SK-N-SH (cell line): Measurements from ENCODE around the gene IST1. TPM values are rescaled to one million over a fixed set of nuclear protein-coding genes. Genes with fewer than 3 reads are reported as not detected.

Experiments
- CTCF ChIA-PET: fragments of 300-600, 350-600 bp; formaldehyde crosslinking; extraction: SDS; loops from one replicate; lab custom pipeline; 2021; lab: Yijun Ruan, JAX
- POLR2A ChIA-PET: fragments of 350-600 bp; sonication (Branson Sonifier 250); formaldehyde crosslinking; extraction: SDS; loops from one replicate; lab custom pipeline; 2020; ENCODE audit warnings: antibody characterized with exemption, inconsistent platforms; lab: Yijun Ruan, JAX
- DNase-seq: peaks from one replicate; pipeline ENCODE4 v3.0.0; 2012
- H2AFZ ChIP-seq: fragments of 200-600 bp; sonication (generic); 2 replicates; pipeline ENCODE4 v1.8.1; 2016; ENCODE audit warnings: antibody characterized with exemption, mild to moderate bottlenecking, low read depth
- H3F3A ChIP-seq: fragments of 200-600 bp; sonication (generic); replicated peaks from 2 replicates; pipeline ENCODE3; 2016; ENCODE audit warnings: antibody characterized with exemption, mild to moderate bottlenecking; ENCODE audit not compliant: insufficient read depth
- H3K27ac ChIP-seq, 2 experiments: fragments of 200-500 bp in 1 of 2; fragments of 200-600 bp in 1 of 2; sonication (Bioruptor generic) in 1 of 2; sonication (generic), shearing (Covaris generic) in 1 of 2; 2 replicates each; pipeline versions ENCODE4 v1.5.1 to v1.6.1; 2014 to 2016; ENCODE audit warnings: low read depth in 2 of 2, inconsistent platforms in 1 of 2, low read length in 1 of 2, mild to moderate bottlenecking in 1 of 2, mixed read lengths in 1 of 2
- H3K27me3 ChIP-seq: fragments of 200-600 bp; sonication (generic), shearing (Covaris generic); 2 replicates; pipeline ENCODE4 v1.6.1; 2016; ENCODE audit warnings: mixed run types; ENCODE audit not compliant: insufficient read depth
- H3K36me3 ChIP-seq, 2 experiments: fragments of 200-500 bp in 1 of 2; fragments of 200-600 bp in 1 of 2; sonication (Bioruptor generic) in 1 of 2; sonication (generic) in 1 of 2; replicated peaks in 1 of 2; 2 replicates each; pipeline versions ENCODE3 to v1.5.1; 2014 to 2016; ENCODE audit warnings: low read length in 1 of 2, mild to moderate bottlenecking in 1 of 2; ENCODE audit not compliant: insufficient read depth in 2 of 2, control insufficient read depth in 1 of 2
- H3K4me1 ChIP-seq, 2 experiments: fragments of 200-500 bp in 1 of 2; fragments of 200-600 bp in 1 of 2; sonication (Bioruptor generic) in 1 of 2; sonication (generic), shearing (Covaris generic) in 1 of 2; 2 replicates each; pipeline versions ENCODE4 v1.5.1 to v1.6.1; 2014 to 2016; ENCODE audit warnings: low read depth in 1 of 2, low read length in 1 of 2, mixed run types in 1 of 2; ENCODE audit not compliant: insufficient read depth in 2 of 2, control insufficient read depth in 1 of 2
- H3K4me2 ChIP-seq: fragments of 200-600 bp; sonication (generic), shearing (Covaris generic); 2 replicates; pipeline ENCODE4 v1.6.1; 2017; ENCODE audit warnings: mixed run types
- H3K4me3 ChIP-seq, 2 experiments: fragments of 200-500 bp in 1 of 2; fragments of 200-600 bp in 1 of 2; sonication (Bioruptor generic) in 1 of 2; sonication (generic), shearing (Covaris generic) in 1 of 2; 2 replicates each; pipeline versions ENCODE4 v1.5.1 to v1.8.1; 2014 to 2016; ENCODE audit warnings: low read depth in 2 of 2, inconsistent platforms in 1 of 2, low read length in 1 of 2, mild to moderate bottlenecking in 1 of 2, mixed read lengths in 1 of 2, moderate library complexity in 1 of 2
- H3K79me2 ChIP-seq: fragments of 200-600 bp; sonication (generic); 2 replicates; pipeline ENCODE4 v1.8.1; 2017; ENCODE audit warnings: mild to moderate bottlenecking; ENCODE audit not compliant: insufficient read depth
- H3K9ac ChIP-seq: fragments of 200-600 bp; sonication (generic); 2 replicates; pipeline ENCODE4 v1.6.1; 2017; ENCODE audit warnings: mixed run types
- H3K9me2 ChIP-seq: fragments of 200-600 bp; sonication (generic); 2 replicates; pipeline ENCODE4 v1.6.1; 2017; ENCODE audit warnings: mixed run types
- H3K9me3 ChIP-seq: fragments of 200-600 bp; sonication (generic); 2 replicates; pipeline ENCODE4 v1.6.1; 2017; ENCODE audit warnings: mixed run types, mild to moderate bottlenecking, moderate library complexity
- H4K20me1 ChIP-seq: fragments of 200-600 bp; sonication (generic); 2 replicates; pipeline ENCODE4 v1.6.1; 2017; ENCODE audit warnings: mild to moderate bottlenecking, mixed run types; ENCODE audit not compliant: insufficient read depth
- EZH2phosphoT487 ChIP-seq: fragments of 200-600 bp; sonication (generic); IDR thresholded peaks from 2 replicates; pipeline ENCODE4 v1.6.1; 2017; ENCODE audit warnings: low read depth, mixed run types, mild to moderate bottlenecking, antibody characterized with exemption, moderate library complexity, borderline replicate concordance
- GATA2 ChIP-seq: sonication (generic); formaldehyde crosslinking; IDR thresholded peaks from 2 replicates; pipeline ENCODE4 v1.5.0; 2020; ENCODE audit warnings: mild to moderate bottlenecking, missing genetic modification reagents
- JUND ChIP-seq: IDR thresholded peaks from 2 replicates; pipeline ENCODE4 v1.4.0; 2012
- MXI1 ChIP-seq: IDR thresholded peaks from 2 replicates; pipeline ENCODE4 v1.6.1; 2012; ENCODE audit warnings: mild to moderate bottlenecking, low read depth, low read length, improper control_type of control experiment
- NRF1 ChIP-seq: IDR thresholded peaks from 2 replicates; pipeline ENCODE4 v1.6.1; 2012; ENCODE audit warnings: low read depth, mild to moderate bottlenecking, low read length
- POLR2AphosphoS5 ChIP-seq: IDR thresholded peaks from 2 replicates; pipeline ENCODE4 v1.6.1; 2012; ENCODE audit warnings: low read depth, low read length
- SMC3 ChIP-seq: IDR thresholded peaks from 2 replicates; pipeline ENCODE4 v1.6.1; 2012; ENCODE audit warnings: low read depth, low read length, improper control_type of control experiment
- TCF12 ChIP-seq: IDR thresholded peaks from 2 replicates; pipeline ENCODE4 v1.4.0; 2012
- YY1 ChIP-seq: IDR thresholded peaks from 2 replicates; pipeline ENCODE4 v1.4.0; 2012; ENCODE audit warnings: low read depth, mild to moderate bottlenecking
- WGBS: methylation state at CpG from one replicate; pipeline ENCODE4 v1.1.6; 2017; ENCODE audit warnings: low lambda C conversion rate; 5-methylcytosine and 5-hydroxymethylcytosine counted together
- polyA plus RNA-seq, 3 experiments: library from polyadenylated mRNA; depleted of rRNA; stranded (reverse); fragments of >200 nt; gene quantifications; 2 replicates each; pipeline ENCODE4 v1.2.3, GENCODE V29; 2012
- TF ChIP-seq, protein P1 (sequence below): fragments of 150-350 bp; IDR thresholded peaks from 2 replicates; pipeline ENCODE4 v1.6.1; 2016; ENCODE audit warnings: mild to moderate bottlenecking, low read depth, low read length
- TF ChIP-seq, protein P2 (sequence below): IDR thresholded peaks from 2 replicates; pipeline ENCODE4 v1.4.0; 2012; ENCODE audit warnings: low read depth, borderline replicate concordance
- TF ChIP-seq, protein P3 (sequence below): IDR thresholded peaks from 2 replicates; pipeline ENCODE4 v1.4.0; 2012; ENCODE audit warnings: low read depth, borderline replicate concordance
- TF ChIP-seq, protein P4 (sequence below): IDR thresholded peaks from 2 replicates; pipeline ENCODE4; 2012

The IST1 gene
- polyA plus RNA-seq, 1 of the 3 experiments (the other 2 are of a cell fraction), result 133 TPM

DNA sequence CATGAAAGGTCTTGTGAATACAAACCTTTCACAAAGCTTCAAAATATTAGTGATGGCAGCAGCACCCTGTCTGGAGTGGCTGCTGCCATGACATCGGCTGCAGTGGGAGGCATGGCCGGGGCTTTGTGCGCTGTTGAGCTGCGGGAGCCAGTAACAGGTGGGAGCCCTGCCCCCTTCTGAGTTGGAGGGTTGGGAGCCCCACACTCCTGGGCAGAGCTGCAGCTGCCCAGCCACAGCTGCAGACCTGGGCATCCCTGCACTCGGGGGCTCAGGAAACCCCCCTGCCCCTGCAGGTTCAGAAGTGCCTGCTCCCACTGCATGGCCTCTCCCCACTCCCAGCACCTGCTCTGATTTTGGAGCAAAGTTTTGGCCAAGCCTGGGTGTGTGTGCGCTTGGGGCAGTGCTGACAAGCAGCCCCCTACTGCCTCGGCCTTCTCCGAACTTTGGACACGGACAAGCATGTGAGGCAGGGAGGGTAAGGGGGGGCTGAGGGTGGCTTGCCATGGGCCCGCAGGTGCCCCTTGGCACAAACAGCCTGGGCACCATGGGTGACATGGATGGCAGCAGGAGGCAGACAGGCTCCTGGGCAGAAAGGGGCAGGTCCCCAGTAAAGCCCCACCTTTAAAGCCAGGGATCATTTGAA lies 42.7 kb downstream of the IST1 start:
- no peaks in the 10 kb centered on the region for H3K27me3 ChIP-seq
- no peaks in the 10 kb centered on the region for H3F3A ChIP-seq
- peaks cover 0 to 5% of the 10 kb centered on the region in 2 experiments; a peak in 1 of 4 replicates for H3K4me1 ChIP-seq
- peaks cover 14 to 20% of the 10 kb centered on the region in 2 experiments for H3K36me3 ChIP-seq
- WGBS, result 74% methylated on average over 4 of the region's 10 CpGs
- H4K20me1 ChIP-seq, result peaks cover 17% of the 10 kb centered on the region
- POLR2A ChIA-PET, result interaction anchor here (1.6 kb wide), 1 partner anchor 8 kb away, joined by 3 read pairs; no protein-coding TSS in a partner anchor
- DNase-seq, result no peak
- no peak overlapping the region for H3K4me3 ChIP-seq
- H3K79me2 ChIP-seq, result peaks cover 4% of the 10 kb centered on the region; the same call in 1 of the 2 replicates
- CTCF ChIA-PET, result interaction anchor here (1.1 to 1.2 kb wide), 2 partner anchors 23 to 24 kb away, joined by 3 to 4 read pairs; no protein-coding TSS in a partner anchor
- H2AFZ ChIP-seq, result no peak overlapping the region
- no peaks in the 10 kb centered on the region for H3K9me2 ChIP-seq
- no peaks in the 10 kb centered on the region for H3K9me3 ChIP-seq
- H3K27ac ChIP-seq, result no peak overlapping the region
- TF ChIP-seq, protein P1, sequence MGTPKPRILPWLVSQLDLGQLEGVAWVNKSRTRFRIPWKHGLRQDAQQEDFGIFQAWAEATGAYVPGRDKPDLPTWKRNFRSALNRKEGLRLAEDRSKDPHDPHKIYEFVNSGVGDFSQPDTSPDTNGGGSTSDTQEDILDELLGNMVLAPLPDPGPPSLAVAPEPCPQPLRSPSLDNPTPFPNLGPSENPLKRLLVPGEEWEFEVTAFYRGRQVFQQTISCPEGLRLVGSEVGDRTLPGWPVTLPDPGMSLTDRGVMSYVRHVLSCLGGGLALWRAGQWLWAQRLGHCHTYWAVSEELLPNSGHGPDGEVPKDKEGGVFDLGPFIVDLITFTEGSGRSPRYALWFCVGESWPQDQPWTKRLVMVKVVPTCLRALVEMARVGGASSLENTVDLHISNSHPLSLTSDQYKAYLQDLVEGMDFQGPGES, result no peak
- TF ChIP-seq EZH2phosphoT487, result no peak
- no peak overlapping the region for H3K4me2 ChIP-seq
- H3K9ac ChIP-seq, result no peak overlapping the region

DNA sequence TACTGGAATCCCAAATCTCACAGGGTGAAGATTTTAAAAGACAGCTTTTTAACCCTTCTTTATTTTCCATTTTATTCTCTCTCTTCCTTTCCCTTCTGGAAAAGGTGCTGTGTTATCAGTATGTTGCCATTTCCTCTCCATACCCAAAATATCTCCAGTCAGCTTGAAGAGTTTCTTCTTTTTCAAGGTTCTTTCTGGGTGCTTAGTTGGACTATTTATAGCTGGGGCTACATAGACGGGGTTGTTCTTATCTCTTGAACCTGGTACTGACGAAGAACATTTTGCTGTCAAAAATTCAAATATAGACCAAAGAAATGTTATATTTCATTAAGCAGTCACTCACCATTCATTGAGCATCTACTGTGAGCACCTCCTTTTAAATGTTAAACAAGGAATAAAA lies 48.6 kb downstream of the IST1 start:
- ChIA-PET POLR2A (no interaction called here), CTCF (interaction anchor here (0.5 to 0.7 kb wide), 2 partner anchors 61 to 62 kb away, joined by 3 to 4 read pairs; no protein-coding TSS in a partner anchor)
- H3K36me3 ChIP-seq, result no peaks in the 10 kb centered on the region
- TF ChIP-seq NRF1, result no peak
- no peak for TF ChIP-seq MXI1
- TF ChIP-seq JUND, result no peak
- TF ChIP-seq, protein P2, sequence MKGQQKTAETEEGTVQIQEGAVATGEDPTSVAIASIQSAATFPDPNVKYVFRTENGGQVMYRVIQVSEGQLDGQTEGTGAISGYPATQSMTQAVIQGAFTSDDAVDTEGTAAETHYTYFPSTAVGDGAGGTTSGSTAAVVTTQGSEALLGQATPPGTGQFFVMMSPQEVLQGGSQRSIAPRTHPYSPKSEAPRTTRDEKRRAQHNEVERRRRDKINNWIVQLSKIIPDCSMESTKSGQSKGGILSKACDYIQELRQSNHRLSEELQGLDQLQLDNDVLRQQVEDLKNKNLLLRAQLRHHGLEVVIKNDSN, result no peak
- no peak for TF ChIP-seq GATA2 (CRISPR knock-in tag)
- no peaks in the 10 kb centered on the region for H4K20me1 ChIP-seq
- no peak overlapping the region for H3K27ac ChIP-seq
- H2AFZ ChIP-seq, result no peak overlapping the region
- no peaks in the 10 kb centered on the region for H3K4me1 ChIP-seq
- no peak overlapping the region for H3K9ac ChIP-seq
- no peak for DNase-seq
- no peaks in the 10 kb centered on the region for H3K27me3 ChIP-seq
- H3K9me3 ChIP-seq, result no peaks in the 10 kb centered on the region
- 53% methylated on average over 2 of the region's 2 CpGs for WGBS
- H3K79me2 ChIP-seq, result no peaks in the 10 kb centered on the region
- H3F3A ChIP-seq, result no peaks in the 10 kb centered on the region
- no peaks in the 10 kb centered on the region for H3K9me2 ChIP-seq
- H3K4me2 ChIP-seq, result no peak overlapping the region
- H3K4me3 ChIP-seq, result no peak overlapping the region

DNA sequence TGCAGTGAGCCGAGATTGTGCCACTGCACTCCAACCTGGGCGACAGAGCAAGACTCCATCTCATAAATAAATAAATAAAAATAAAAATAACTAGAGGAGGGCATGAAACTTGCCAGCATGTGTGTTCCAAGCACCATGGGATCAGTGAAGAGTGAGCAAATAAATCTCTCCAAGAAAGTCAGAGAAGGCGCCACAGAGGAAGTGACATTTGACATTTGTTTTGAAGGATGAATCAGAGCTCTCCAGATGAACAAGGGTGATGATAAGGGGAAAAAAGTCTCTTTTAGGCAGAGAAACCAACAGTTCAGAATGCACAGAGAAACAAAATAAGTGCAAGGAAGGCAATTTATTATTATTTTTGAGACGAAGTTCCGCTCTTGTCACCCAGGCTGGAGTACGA lies 50.3 kb downstream of the IST1 start:
- H3K9me3 ChIP-seq, result no peaks in the 10 kb centered on the region
- no peaks in the 10 kb centered on the region for H3K27me3 ChIP-seq
- H3F3A ChIP-seq, result no peaks in the 10 kb centered on the region
- ChIA-PET CTCF (interaction anchor here (0.9 kb wide), 1 partner anchor 16 kb away, joined by 3 read pairs; no protein-coding TSS in a partner anchor), POLR2A (no interaction called here)
- TF ChIP-seq, protein P3, sequence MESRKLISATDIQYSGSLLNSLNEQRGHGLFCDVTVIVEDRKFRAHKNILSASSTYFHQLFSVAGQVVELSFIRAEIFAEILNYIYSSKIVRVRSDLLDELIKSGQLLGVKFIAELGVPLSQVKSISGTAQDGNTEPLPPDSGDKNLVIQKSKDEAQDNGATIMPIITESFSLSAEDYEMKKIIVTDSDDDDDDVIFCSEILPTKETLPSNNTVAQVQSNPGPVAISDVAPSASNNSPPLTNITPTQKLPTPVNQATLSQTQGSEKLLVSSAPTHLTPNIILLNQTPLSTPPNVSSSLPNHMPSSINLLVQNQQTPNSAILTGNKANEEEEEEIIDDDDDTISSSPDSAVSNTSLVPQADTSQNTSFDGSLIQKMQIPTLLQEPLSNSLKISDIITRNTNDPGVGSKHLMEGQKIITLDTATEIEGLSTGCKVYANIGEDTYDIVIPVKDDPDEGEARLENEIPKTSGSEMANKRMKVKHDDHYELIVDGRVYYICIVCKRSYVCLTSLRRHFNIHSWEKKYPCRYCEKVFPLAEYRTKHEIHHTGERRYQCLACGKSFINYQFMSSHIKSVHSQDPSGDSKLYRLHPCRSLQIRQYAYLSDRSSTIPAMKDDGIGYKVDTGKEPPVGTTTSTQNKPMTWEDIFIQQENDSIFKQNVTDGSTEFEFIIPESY, result no peak
- no peak for TF ChIP-seq TCF12
- no peak for TF ChIP-seq SMC3
- TF ChIP-seq POLR2AphosphoS5, result no peak
- no peak for TF ChIP-seq GATA2 (CRISPR knock-in tag)
- TF ChIP-seq, protein P4, sequence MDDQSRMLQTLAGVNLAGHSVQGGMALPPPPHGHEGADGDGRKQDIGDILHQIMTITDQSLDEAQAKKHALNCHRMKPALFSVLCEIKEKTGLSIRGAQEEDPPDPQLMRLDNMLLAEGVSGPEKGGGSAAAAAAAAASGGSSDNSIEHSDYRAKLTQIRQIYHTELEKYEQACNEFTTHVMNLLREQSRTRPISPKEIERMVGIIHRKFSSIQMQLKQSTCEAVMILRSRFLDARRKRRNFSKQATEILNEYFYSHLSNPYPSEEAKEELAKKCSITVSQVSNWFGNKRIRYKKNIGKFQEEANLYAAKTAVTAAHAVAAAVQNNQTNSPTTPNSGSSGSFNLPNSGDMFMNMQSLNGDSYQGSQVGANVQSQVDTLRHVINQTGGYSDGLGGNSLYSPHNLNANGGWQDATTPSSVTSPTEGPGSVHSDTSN, result no peak
- no peak for TF ChIP-seq YY1
- H4K20me1 ChIP-seq, result no peaks in the 10 kb centered on the region
- H2AFZ ChIP-seq, result no peak overlapping the region
- no peak for DNase-seq
- H3K9ac ChIP-seq, result no peak overlapping the region
- no peaks in the 10 kb centered on the region for H3K9me2 ChIP-seq
- H3K27ac ChIP-seq, result no peak overlapping the region
- H3K36me3 ChIP-seq, result no peaks in the 10 kb centered on the region
- H3K4me3 ChIP-seq, result no peak overlapping the region
- WGBS, result 79% methylated on average over 6 of the region's 6 CpGs
- no peak overlapping the region for H3K4me2 ChIP-seq
- H3K4me1 ChIP-seq, result no peaks in the 10 kb centered on the region
- H3K79me2 ChIP-seq, result no peaks in the 10 kb centered on the region
